GM21381 (cell line): Measurements from ENCODE around the gene CNTN5.

Source experiments
- ATAC-seq: cut with Tn5 transposase; IDR thresholded peaks from one replicate; pipeline ENCODE4 v1.9.1; 2021; ENCODE audit warnings: mild to moderate bottlenecking, moderate library complexity; ENCODE audit not compliant: unreplicated experiment

CNTN5 gene

DNA sequence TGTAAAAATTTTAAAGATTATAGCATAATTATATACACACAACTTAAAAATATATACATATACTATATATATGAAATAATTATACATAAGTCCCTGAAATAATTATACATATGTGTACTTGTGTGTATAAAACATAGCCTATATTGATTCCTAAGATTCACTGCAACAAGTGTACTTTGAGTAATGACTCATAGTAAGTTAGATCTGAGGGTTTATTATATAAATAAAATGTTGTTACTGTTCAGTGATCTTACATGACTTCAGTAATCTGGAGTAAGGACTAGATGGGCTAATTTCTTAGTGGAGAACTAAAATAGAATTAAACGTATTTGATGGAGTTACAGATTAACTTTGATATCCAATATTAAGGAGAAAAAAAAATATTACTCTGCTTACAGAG is 350.5 kb downstream of the CNTN5 start:
- ATAC-seq, result no peak

DNA sequence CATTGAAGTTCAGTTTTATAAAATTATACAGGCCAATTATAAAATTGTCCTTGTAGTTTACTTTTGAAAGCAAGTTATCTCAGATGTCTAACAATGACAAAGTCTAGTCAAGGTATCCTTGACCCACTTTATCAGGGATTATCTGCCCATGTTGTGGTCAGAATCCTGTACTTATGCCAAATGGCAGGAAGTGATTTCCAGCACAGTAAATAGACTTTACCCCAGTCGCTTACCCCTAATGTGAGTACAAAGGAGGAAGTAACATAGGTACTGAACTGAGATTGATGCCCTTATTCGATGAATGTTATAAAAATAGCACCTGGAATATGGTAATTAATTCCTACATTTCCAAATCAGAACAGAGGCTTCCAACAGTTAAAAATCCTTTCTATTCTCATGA is 355.7 kb downstream of the CNTN5 start:
- no peak for ATAC-seq

DNA sequence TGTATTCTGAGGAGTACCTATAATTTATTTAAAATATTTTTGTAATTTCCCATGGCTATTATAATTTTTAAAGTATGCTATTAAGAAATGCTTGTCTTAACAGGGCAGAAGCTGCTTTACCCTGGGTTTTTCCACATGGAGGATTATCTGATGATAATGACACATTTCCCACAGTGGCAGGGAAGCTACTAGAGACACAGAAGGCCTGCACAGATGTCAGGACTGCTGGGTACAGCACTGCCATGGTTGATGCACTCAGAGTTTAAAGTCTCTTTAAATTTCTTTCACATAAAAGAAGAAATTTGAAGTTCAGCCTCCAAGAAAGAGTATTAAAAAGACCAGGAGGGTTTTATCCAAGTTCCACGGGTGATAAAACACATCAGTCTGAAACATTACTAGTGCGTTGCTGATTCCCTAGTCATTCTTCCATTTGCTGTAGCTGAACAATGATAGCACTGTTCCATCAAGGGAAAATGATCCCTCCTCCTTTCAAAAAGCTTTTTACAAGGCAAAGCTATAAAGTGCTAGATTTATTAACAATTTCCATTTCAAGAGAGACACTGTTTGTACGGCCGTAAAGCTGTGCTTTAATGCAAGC is 363.0 kb downstream of the CNTN5 start:
- ATAC-seq, result no peak

DNA sequence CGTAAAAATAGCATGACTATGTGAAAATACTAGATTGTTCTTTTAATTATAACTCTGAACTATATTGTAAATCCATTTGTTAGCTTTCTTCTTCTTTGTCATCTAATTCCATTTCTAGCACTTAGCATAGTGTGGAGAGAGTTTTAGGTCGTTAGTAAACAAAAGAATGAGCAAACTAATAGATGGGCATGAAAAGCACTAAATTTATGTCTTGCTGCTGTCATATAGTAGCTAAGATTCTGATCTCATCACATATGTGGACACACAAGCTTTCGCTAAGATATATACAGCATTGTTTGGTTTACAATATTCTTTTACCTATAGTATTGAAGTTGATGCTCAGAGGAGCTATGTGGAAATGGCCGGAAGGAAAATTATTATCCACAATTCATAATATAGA is 370.5 kb downstream of the CNTN5 start:
- no peak for ATAC-seq

DNA sequence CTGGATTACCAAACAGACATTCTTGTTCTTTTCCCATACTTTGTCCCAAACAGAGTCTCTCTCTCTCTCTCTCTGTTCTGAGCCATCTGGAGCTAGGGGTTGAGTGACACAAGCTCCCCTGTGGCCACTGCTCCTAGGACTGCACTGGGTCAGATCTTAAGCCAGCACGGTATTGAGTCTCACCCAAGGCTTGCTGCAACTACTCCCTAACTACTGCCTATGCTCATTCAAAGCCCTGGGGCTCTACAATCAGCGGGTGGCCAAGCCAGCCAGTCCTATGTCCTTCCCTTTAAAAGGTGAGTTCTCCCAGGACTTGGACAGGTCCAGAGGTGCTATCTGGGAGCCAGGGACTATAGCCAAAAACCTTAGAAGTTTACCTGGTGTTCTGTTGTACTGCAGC is 385.6 kb downstream of the CNTN5 start:
- no peak for ATAC-seq

DNA sequence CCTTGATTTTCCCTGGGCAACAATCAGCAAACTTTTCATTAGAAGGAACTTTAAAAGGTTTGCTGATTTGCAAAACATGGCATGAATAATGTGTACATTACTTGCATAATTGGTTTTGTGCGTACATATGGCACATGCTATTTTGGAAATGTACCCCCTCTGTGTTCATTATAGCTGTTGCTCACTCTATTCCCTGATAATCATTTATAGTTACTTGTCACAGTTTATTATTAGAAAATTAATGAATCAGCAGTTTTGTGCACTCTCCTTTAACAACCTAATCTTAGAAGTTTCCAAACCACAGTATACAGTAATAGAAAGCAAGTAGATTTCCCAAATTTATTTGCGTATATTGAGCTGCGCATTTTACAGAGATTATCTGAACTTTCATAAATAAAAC is 389.9 kb downstream of the CNTN5 start:
- no peak for ATAC-seq

DNA sequence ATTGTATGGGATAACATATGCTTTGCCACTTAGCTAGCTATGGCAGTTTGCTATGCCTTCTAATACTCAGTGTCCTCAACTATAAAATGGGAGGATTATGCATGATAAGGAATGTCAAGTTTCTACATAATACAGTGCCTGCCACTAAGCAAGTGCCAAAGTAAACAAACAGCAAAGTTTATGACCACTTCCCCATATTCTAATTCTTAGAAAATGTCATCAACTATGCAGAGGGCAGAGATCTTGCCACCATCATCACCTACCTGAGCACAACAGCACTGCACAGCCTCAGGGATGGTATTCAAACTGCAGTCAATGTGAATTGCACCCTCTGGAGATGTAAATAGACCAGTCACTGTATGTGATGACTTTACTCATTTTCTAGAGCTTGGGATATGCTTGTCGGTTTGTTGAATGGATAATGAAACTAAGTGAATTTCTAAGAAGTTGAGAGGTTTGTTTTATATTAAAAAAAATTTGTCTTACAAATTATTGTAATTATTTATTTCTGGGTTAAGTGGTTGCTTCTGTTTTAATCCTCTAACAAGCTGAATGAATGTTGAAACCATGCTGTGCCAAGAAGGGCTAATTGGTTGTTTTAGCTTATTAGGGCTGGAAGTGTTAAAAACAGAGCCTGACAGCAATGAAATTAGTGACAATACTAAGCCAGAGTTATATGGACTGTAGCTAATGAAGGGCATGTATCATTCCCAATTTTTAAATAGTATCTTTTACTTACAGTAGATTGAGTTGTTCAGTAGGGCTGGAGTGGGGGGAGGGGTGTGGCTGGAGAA is 398.4 kb downstream of the CNTN5 start:
- ATAC-seq, result no peak

DNA sequence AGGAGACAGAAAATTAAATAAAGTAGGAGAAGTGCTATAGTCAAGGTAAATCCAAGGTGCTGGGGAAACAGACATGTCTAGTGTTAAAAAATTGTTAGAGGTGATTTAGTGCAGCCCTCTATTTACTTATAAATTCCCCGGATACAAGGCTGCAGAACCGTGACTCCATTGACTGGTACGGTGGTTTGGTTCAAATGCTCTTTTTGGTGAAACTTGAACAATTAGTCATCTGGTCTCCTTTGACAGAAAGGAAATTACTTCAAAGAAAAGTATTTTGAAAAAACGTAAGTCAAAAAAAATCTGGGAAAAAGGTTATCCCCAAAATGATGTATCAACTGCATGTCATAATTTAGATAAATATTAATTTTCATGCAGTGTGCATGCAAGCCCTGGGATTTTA is 399.2 kb downstream of the CNTN5 start:
- no peak for ATAC-seq

DNA sequence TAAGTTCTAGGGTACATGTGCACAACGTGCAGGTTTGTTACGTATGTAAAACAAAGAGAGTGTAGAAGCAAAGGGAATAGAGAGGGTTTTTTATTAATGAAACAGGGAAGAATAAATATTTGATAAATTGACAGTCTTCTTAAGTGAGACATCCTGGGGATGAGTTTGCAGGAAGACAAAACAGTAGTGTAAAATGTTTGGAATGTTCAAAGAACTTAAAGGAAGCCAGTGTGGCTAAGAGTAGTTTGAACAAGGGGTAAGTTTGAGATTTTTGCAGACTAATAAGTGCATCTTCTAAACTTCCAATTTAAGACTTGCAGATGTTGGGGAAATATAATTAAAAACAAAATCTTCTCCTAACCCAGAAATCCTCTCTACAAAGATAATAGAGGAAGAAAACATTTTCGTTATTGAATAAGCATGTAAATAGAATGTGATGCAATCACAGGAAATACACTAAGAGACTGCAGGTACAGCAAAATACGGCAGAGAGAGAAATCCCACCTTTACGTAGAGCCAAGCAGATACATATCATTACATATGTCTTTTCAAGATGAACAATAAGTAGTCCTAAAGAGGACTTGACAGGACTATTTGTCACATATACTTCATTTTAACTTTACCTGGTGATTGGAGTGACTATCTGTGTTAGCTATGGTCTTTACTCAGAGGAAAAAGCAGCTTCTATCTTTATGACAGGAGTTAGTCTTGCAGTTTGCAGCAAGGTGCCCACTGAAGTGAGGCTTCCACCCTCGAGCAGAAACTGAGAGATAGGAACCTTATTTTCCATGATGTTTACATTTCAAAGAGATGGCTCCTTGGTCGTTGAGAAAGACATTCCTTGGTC is 402.1 kb downstream of the CNTN5 start:
- no peak for ATAC-seq

DNA sequence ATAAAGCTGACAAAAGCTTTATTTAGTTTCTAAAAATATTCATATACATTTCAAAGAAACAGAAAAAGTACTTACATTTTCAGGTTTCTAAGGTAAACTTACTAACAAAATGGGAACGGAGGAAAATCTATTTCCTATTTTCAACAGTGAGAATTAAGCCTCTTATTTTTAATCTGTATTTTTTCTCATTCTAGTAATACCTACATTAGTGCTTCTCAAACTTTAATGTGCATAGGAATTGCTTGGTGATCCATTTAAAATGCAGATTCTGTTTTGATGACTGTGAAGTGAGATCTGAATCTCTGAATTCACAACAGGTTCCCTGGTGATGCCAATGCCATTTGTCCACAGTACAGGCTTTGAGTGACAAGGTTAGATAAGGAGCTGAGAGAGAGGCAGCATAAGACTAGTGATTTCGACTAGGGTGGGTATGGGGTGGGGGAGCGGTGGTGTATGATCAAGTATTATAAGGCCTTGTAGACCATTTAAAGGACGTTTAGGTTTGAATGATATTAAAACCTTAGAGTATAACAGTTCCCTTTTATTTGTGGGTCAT is 402.8 kb downstream of the CNTN5 start:
- ATAC-seq, result no peak

DNA sequence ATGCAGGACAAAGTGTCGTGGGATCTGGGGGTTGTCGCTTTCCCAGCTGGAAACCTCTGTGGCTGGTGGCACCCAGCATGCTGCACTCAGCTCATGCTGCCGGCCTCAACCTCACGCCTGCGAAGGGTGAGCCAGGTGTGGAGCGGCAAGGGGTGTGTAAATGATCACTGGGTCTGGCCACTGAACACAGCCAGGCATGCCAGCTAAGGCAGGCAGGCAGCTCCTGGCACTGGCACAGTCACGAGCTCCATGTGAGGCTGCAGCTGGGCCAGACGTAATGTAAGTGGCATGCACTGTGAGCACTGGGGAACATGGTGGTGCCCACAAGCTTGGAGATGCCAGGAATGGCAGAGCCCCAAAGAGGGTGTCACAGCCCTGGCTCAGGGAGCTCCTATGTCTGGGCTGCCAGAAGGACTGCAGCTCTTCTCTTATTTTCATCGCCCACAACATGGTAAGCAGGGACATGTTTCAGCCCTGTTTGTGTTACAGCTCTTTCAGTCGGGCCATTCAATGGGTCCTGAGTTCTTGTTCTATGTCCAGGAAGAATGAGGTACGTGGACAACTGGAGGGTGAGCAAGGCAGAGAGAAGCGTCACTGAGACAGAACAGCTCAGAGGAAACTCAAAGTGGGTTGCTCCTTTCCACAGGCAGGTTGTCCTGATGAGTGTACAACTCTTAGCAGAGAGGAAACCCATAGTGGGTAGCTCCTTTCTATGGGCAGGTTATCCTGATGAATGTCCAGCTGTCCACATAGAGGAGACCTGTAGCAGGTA is 403.8 kb downstream of the CNTN5 start:
- no peak for ATAC-seq

DNA sequence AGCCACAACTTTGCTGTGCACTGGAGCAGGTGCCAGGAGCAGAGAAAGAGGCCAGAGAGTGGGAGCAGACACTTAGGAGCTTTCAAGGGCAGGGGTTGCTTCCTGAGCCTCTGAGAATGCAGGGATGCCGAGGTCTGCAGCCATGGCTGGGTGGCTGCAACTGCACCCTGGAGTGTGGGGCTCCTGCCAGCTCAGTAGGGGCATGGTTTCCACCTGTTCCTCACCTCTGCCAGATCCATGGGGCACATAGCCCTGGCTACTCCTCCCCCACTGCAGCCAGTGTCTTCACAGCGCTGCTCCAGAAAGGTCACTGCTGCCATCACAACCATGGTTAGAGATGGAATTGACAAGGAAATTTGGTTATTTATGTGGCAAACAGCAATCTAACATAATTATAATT is 404.8 kb downstream of the CNTN5 start:
- ATAC-seq, result no peak

DNA sequence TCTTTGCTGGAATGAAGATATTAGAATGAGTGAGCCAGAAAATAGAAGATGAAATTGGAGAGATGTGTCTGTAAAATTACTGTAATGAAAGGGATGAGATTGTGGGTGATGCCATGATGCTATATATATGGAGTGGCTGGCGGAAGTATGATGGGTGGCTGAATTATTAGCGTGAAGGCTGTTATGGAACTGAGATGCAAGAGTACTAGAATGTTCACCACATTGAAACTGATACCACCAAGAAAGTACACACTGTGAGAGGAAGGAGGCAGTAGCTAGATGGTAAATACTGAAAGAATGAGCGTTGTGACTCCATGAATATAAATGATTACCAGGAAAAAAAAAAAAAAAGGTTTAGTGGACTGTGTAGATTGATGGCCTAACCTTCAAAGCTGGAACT is 411.9 kb downstream of the CNTN5 start:
- ATAC-seq, result no peak

DNA sequence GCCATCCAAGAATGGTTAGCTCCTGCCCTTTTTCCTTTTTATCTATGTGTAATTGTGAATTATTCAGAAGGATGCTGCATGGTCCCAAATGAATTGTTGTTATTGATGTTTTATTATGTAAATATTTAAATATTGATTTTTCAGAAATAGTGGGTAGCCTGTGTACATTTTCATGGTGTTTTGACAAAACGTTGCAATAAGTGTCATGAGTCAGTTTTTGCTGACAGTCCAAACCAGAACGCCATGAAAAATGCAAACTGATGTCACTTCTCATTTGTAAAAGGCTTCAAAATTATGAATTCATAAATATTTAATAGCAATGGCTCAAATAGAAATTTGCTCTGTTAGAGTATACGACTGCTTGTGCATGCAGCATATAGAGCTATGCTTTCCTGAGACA is 422.5 kb downstream of the CNTN5 start:
- ATAC-seq, result no peak

DNA sequence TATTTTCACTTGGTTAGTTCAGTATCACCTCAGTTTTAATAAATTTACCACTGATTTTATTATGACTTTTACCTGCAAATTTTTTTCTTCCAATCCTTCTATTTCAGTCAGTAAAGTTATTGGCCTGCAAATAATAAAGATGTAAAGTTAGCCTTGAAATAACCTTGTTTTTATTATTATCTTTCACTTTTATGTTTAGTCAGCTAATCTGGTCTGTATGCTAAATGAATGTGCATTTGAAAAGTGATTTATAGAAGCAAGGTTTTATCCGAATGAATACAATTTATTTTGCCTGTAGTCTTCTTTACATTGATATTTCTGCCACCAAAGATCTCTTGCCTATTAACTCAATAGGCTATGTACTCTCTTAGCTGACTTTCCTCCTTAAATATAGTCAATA is 425.7 kb downstream of the CNTN5 start:
- ATAC-seq, result no peak

DNA sequence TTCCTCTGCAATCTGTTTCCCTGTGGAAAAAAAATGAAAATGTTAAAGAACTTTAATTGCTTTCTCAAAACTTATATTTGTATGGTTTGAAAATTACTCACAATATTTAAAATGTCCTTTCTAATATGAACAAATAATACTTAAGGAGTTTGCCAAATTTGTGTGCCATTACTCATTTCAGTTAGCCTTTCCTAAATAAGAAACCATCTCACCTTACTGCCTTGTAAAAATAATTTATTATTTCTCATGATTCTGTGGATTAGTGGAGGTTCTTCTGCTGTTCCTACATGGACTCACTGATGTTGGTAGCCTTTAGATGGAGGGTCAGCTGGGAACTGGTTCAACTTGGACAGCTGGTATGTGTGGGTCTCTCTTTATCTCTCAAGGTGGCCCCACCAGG is 428.6 kb downstream of the CNTN5 start:
- ATAC-seq, result no peak

DNA sequence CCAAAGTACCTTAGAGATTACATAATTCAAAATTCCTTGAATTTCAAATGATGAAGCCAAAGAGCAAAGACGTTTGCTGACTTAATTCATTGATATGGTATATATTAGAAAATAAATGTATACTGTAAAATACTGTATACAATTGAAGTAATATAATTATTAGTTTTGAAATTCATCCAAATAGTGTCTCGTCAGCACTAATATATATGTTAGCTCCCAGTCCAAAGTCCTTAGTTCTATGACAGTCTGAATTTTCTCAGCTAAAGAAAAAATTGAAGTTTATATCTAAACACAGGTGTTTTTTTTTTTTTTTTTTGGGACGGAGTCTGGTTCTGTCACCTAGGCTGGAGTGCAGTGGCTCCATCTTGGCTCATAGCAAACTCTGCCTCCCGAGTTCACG is 431.3 kb downstream of the CNTN5 start:
- no peak for ATAC-seq

DNA sequence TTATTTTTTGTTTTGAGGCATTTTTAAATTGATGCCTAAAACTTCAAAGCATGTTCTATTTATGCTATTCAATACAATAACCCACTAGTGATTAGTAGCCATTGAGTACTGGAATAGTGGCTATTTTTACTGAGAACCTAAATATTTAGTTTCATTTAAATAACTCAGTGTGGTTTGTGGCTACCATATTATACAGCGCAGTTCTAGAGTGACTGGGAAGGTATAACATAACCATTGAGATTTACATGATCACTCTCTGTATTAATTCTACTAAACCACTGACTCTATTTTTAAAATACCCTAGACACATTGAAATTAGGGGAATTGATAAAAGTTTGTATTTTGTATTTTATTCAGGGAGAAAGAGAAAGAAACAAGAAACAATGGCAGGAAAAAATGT is 441.2 kb downstream of the CNTN5 start:
- no peak for ATAC-seq

DNA sequence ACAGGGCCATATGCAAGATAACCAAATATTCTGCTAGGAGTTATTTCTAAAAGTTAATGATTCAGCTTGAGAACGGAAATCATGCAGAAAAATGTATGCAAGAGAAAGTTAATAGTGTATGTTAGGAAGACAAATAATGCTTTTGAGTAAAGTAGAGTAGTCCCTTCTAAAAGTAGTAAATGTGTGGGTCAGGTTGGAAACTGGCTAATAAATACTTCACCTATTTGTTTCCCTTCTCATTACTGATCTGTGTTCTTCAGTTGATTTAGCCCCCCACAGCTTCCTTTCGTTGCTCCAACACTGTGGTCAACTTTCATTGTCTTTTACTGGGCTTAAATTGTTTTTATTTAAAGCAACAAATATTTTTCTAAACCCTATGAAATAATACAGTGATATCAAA is 444.2 kb downstream of the CNTN5 start:
- ATAC-seq, result no peak

DNA sequence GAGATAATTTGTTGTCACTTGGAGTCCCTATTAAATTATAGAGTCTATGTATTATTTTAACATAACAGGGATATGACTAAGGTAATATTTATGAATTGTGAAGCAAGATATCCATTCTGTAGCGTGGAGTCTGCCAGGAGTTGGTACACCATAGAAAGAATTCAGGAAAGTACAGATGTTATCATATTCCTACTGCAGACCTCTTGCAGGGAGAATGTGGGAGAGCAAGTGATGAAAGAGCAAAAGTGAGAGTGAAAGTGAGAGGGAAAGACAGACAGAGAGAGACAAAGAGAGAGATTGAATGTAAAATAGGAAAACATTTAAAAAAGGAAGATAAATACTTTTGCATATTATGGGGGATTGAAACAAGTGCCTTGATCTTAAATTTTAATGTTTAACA is 468.8 kb downstream of the CNTN5 start:
- ATAC-seq, result no peak

DNA sequence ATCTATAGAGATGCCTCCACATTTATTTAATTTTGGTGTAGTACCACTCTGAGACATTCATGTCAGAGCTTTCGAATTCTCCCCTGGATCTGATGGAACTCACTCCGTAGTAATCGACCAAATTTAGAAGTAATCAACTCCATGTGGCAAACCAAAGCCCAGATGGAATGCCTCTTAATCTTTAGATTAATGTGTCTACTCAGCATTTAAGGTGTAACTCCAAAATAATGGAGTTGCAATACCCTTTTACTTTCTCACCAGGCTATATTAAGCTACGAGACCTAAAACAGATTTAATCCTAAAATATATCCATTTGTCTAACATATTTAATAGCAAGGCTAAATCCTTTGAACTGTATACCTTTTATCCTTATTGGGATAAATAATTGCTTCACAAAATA is 473.3 kb downstream of the CNTN5 start:
- ATAC-seq, result no peak
